ENCODE data around the gene IBTK.
"Not testable (repeated sequence)": the region's sequence is repeated elsewhere in the genome, so short reads cannot be mapped to it uniquely, and the experiment has no call there.

The IBTK gene

GRCh38 chr6:82247505-82248272 lies at the start of gene IBTK:
Gene IBTK (minus strand): TSS chr6:82247744. CDS start chr6:82240486, 7,258 bp downstream.
- DNase-seq = peak; percentile 95 to 97

GRCh38 chr6:82283771-82284410 lies 36.3 kb upstream of the IBTK start:
- DNase-seq = no peak

GRCh38 chr6:82281550-82281949 lies 34.0 kb upstream of the IBTK start:
- not testable (repeated sequence) for DNase-seq

GRCh38 chr6:82277686-82278085 lies 30.1 kb upstream of the IBTK start:
- no peak for DNase-seq

- no peak for DNase-seq
Measured at GRCh38 chr6:82275686-82276085, 28.1 kb upstream of the IBTK start.

GRCh38 chr6:82273295-82273694 lies 25.8 kb upstream of the IBTK start:
- DNase-seq = no peak

GRCh38 chr6:82270881-82271635 lies 23.5 kb upstream of the IBTK start:
- DNase-seq = peak; percentile 56 to 68

GRCh38 chr6:82268301-82268846 lies 20.8 kb upstream of the IBTK start:
- DNase-seq = no peak

- DNase-seq = no peak
Measured at GRCh38 chr6:82264824-82265223, 17.3 kb upstream of the IBTK start.

- DNase-seq = no peak
Measured at GRCh38 chr6:82264321-82264720, 16.8 kb upstream of the IBTK start.

GRCh38 chr6:82263916-82264315 lies 16.4 kb upstream of the IBTK start:
- no peak for DNase-seq

GRCh38 chr6:82260997-82261732 lies 13.6 kb upstream of the IBTK start:
- DNase-seq = peak; percentile 25 to 34

GRCh38 chr6:82259389-82259788 lies 11.8 kb upstream of the IBTK start:
- DNase-seq = peak; percentile 88 to 94

GRCh38 chr6:82257088-82257774 lies 9.7 kb upstream of the IBTK start:
- DNase-seq = no peak

- DNase-seq = not testable (repeated sequence)
Measured at GRCh38 chr6:82254722-82255121, 7.2 kb upstream of the IBTK start.

GRCh38 chr6:82251942-82252341 lies 4.4 kb upstream of the IBTK start:
- DNase-seq = peak; percentile 56 to 73

GRCh38 chr6:82249381-82250253 lies 2.1 kb upstream of the IBTK start:
- no peak for DNase-seq

- DNase-seq = peak in 1 of 2 experiments; percentile 60
Measured at GRCh38 chr6:82248273-82248735, 760 bp upstream of the IBTK start.

- DNase-seq = peak; percentile 50 to 66
Measured at GRCh38 chr6:82246802-82247504, 591 bp downstream of the IBTK start.

- no peak for DNase-seq
Measured at GRCh38 chr6:82246370-82246769, 1.2 kb downstream of the IBTK start.
